ENCODE measurements around the gene LYST.
"Not testable (repeated sequence)": the region's sequence is repeated elsewhere in the genome, so short reads cannot be mapped to it uniquely, and the experiment has no call there.

The LYST gene

DNA sequence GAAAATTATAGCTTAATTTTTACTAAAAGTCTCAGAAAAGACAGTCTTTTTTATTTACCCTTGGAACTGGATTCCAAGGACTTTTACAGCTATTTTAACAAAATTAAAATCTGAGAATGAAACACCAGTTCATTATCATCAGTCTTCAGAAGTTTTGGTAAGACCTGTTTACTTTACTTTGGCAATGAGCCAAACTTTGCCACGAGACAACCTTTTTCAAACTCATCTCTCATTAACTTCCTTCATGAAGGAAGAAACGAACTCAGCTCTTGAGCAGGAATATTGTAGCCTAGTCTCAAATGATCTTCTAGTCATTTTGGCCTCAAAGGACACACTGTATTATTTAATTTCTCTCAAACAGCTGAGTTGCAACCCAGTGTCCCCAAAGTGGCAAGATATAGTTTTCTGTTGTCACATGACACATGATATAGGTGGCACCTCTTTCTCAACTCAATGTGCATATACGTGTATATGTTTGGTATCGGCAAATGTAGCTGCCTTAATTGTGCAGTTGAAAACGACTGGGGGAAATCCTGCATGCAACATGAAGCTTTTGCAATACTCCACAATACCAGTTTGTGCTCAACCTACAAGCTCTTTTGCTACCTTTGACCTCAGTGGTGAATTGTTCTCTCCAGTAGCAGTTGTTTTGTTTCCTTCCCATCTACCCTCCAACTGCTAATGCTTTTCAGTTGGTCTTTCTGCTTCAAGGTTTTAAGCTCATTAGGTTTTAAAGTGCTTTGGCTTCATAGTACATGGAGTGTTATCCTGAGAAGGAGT is 208.8 kb downstream of the LYST start:
- no peak for DNase-seq (ENCODE audit: low read depth)

DNA sequence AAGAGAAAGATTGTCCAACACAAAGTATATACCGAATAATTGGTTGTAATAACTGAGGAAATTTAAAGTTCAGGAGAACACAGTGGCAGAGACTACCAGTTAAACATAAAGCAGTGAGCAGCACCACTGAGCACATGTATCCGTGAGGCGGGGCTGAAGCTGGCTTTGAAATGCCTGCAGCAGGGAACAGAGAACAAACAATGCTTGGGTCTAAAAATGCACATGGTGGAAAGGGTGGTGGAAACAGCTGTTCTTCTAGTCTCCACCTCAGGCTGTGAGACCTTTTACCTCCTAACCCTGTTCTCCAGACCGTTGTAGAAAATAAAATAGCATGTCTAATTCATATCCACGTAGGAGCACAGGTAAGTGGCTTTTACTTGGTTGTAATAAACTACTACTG is 209.4 kb downstream of the LYST start:
- no peak for DNase-seq (ENCODE audit: low read depth)

DNA sequence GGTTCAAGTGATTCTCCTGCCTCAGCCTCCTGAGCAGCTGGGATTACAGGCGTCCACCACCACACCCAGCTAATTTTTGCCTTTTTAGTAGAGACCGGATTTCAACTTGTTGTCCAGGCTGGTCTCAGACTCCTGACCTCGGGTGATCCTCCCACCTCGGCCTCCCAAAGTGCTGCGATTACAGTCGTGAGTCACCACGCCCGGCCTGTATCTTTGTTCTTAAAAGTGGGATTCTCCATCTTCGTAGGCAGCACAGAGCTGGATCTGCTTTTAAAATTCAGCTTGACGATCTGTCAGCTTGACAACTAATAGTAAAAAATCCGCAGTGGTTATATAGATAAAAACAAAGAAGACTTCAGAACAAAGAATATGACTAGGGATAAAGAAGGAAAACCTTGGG is 214.3 kb downstream of the LYST start:
- DNase-seq (ENCODE audit: low read depth) = no peak

DNA sequence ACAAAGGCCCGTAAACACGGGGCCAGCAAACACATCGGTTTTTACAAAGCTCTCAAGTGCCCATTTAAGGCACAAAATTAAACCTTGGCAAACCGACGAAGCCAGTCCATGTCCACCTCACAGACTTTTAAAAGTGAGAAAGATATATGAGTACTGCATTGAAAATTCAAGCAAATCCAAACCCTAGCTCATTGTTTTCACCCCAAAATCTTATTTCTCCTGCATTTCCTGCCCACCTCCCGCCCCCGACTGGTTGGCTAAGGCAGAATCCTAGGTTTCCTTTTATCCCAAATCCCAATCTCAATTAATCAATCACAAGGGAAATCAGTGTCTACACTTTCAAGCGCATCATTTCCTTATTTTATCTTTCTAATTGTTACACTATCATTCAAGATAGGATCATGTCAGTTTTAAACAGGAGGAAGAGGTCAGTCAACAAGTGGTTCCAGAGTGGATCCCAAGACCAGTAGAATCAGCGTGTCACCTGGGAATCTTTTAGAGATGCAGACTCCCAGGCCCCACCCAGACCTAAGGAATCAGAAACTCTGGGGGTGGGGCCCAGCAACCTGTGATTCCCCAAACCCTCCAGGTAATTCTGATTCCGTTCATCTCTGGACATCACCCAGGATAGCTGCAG is 215.4 kb downstream of the LYST start:
- no peak for DNase-seq (ENCODE audit: low read depth)

DNA sequence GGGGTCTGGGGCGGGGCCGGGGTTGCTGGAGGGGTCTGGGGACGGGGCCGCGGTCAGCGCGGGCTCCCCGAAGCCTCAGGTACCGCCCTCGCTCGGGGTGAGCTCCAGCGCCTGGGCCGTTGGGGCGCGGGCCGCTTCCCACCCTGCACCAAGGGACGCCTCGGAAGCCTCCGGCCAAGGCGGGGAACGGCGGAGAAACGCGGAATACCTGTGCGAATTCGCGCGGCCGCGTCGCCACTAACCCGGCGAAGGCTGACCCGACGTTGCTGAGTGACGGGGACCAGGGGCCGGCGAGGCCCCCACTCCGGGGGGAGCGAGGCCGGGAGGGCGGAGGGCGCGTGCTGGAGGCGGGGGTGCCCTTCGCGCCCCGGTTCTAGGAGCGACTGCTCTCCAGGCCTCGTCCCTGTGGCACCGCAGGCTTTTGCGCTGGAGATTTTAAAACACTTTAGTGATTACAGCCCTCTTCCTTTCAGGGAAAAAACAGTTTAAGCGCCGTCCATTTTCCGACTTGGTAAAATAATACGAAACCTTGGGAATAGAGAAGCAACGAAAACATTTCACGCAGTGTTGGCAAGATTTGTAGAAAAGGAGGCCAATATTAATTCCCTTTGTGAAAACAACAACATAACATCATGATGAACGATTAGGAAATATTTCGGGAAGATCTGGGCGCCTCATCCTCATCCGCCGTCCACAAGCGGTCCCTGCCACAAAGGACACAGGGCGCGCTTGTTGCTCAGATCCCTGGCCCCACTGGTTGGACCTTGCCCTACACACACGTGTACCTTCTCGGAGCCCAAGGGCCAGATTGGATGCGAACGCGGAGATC is 216.2 kb downstream of the LYST start:
- no peak for DNase-seq (ENCODE audit: low read depth)

DNA sequence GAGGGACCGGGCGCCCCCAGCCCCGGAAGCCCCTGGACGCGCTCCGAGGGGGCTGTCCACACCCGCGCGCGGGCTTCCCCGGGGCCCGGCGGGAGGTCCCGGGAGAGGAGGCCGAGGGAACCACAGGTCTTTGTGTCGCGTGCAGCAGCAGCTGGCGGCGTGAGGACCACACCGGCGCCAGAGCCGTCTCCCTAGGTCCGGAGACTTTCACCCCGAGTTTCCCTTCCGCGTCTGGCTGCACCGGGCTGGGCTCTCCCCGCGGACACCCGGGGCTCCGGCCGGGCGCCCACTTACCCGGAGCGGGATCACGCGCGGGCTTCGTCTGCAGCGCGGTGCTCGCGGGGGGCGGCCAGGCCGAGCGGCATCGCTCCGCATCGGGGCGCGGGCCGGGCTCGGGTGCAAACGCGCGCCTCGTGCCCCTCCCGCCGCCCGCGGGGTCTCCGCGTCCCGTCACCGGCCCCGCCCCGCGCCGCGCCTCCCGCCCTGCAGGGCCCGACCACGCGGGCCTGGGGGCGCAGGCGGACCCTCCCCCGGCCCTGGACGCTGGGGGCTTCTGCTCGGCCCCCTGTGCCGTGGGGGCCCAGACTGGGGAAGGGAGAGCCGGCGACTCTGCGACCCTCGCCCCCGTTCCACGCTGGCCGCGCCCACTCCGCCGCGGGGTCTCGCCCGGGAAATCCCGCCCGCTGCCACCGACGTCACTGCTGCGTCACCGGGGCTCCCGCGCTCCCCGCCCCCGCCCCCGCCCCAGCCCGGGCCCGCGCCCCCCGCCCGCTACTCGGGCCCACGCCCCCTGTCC is 217.1 kb downstream of the LYST start, which contains the start of gene GNG4:
Gene GNG4 (minus strand): TSS at position 417 of the 796 bp plus-strand sequence. CDS start 65,946 bp downstream, outside the sequence.
- no peak for DNase-seq (ENCODE audit: low read depth)

DNA sequence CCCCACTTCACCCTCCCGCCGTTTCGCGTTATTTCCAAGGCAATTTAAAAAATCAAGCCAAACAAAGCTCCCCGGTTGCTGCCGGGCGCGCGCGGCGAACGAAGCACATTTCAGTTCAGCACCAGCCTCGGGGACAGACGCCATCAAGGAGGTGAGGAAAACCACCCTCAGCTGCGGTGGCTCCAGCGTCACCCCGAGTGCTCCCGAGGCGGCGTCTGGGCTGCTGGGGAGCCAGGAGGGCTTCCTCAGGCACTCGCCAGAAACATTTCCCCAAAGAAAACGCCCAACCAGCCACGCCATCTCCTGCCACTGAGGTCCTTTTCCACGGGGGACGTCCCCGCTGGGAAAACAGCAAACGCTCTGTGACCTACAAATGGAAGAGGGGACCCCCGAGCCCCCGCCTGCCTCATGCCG is 217.7 kb downstream of the LYST start:
- no peak for DNase-seq (ENCODE audit: low read depth)

DNA sequence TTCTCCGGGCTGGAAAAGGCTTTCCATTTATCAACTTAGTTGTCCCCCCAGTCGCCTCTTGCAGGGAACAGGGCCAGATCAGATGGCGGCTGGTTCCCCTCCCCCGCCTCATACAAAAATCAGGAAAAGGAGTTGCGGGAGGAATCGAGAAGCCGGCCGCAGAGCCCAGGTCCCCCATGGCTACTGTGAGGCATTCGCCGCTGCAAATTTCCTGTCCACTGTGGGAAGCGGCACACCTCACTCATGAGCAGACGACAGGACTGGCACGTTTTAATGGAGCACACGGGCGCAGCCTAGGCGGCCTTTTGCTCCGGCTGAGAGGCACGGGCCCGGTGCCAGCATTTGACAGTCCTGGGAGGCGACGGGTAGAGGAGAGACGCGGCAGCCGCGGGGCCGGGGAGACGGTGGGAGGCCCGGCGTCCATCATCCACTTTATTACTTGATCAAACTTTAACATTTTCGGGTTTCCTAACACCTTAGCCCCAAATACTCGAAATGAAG is 218.2 kb downstream of the LYST start:
- DNase-seq (ENCODE audit: low read depth) = no peak

DNA sequence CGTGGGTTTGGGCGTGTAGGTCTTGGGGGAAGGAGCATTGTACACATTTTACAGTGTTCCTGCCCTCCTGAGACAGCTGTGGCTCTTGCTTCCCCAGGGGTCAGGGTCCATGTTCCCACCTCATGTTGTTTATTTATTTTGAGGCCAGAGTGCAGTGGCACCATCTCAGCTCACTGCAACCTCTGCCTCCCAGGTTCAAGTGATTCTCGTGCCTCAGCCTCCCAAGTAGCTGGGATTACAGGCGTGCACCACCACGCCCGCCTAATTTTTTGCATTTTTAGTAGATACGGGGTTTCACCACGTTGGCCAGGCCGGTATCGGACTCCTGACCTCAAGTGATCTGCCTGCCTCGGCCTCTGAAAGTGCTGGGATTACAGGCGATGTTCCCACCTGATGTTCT is 219.2 kb downstream of the LYST start:
- DNase-seq (ENCODE audit: low read depth) = not testable (repeated sequence)

DNA sequence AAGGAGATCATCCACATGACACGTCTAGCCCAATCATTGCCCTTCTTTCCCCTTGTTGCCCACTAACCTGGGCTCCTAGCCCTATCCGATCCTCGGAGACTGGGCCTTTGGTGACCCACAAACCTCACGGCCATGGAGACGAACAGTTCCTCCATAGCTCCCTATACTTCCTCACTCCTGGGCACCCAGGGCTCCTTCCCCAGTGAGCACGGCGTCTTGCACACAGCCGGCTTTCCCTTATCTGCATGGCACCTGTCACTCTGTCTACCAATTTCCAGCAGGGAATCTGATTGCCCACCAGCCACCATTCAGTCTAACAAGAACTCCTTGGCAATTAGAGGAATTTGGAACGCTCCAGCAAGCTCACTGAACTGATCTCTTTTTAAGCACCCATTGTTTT is 220.2 kb downstream of the LYST start:
- no peak for DNase-seq (ENCODE audit: low read depth)

DNA sequence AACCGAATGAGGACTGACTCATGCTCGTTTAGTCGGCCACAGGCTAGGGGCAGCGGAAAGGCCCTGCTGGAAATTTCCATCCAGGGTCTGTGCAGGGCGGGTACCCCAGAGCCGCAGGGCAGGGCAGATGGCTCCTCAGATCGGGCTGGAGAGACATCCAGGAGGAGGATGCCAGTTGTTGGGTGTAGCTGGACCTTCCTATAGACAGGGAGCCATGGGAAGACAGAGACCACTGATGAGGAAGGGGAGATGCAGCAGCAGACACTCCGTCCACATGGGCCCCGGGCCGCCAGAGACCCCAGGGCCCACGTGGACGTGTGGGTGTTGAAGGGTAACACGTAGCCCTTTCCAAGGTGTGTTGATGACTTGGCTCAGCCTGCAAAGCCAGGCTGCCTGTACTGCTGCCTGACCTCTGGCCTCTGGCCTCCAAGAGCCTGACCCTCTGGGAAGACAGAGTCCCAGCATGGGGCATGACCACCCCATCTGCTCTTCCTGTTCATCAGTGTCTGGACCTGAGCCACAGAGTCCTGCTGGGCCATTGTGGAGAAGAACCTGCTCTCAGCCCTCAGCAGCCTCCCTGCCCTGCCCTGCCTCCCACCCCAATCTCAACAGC is 221.9 kb downstream of the LYST start:
- no peak for DNase-seq (ENCODE audit: low read depth)

DNA sequence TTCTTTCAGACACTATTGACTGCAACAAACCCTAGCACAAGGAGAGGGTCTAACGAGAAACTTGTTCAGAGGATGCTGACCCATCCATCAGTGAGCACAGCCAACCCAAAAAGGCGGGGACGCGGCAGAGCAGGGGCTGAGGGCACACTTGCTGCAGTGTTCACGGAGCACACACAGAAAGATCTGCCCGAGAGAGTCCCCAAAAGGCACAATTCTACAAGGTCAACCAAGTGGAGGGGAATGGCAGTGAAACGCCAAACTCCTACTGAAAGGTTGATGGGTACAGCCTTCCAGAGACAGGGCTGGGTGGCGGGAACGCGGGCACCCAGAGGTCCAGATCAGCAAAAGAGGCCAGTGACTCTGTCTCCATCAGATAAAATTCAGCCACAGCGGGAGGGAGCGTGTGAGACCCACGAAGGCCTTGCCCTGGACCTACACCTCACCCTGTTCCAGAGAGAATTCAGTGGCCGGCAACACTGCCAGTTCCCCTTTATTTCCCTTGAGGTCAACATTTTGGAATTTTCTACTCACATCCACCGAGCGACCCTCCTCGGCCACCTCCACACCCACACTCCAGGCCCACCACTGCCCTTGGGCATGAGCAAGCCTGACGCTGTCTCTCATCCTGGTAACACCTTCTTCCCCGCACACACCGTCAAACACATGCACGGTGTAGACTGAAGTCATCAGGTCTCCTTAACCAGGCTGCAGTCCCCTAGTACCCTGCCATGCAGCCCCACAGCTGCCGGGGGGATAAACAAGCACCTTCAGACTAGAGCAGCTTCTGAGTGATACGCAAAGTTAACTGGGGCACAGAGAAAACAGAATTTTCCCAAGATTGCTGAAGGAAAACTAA is 222.6 kb downstream of the LYST start:
- DNase-seq (ENCODE audit: low read depth) = no peak

DNA sequence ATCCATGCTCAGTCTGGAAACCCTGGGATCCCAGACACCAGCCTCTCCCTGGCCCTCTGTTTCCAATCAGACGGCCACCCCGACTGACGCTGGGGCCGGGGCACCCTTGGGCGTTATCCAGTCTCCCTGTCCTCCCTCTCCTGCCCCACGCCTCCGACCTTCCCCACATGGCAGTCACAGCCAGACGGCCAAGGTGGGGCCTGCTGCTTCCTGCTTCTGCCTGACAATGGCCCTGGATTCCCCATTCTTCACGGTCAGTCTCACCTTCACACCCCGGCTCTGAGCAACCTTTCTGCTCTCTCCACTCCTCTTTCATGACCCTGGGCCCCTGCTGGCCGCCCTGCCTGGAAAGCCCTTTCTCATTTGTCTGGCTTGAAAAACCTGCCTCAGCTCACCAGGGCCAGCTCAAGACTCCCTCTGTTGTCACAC is 223.7 kb downstream of the LYST start:
- DNase-seq (ENCODE audit: low read depth) = no peak

DNA sequence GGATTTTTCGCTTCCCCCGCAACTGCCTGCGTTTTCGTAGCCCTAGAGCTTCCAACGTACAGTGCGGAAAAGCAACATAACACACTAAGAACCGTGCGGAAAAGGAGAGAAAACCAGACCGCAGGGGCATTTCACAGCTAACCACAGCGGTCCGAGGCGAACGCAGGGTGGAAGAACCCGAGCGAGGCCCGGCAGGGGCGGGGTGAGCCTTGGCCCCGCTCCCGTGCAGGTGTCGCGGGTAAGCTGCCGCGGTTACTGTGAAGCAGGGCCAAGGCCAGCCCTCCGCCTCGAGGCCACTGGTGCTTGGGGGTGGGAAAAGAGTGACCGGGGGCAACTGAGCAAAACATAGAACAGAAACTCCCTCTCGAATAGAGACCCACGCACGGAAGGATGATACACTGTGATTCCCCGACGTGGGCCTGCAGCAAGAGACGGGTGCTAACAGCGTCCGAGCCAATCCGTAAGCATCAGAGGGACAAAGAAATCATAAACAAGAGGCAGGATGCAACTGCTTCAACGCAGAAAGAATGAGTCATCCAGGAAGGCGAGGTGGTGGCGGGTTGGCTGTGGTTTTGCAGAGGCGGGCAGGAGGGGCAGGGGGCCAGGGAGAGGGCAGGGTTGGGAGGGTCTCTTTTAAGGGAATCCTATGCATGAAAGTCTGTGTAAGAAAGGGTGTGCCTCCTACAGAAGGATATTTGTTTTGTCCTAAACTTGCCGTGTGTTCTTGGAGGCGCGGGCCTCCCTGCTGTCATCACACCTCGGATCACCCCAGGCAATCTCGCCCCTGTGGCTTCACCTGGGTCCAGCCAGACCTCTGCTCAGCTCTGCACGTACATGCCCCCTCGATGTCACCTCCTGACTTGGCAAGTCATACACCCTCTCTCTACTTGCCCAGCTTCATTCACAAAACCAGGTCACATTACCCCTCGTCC is 224.4 kb downstream of the LYST start:
- no peak for DNase-seq (ENCODE audit: low read depth)

DNA sequence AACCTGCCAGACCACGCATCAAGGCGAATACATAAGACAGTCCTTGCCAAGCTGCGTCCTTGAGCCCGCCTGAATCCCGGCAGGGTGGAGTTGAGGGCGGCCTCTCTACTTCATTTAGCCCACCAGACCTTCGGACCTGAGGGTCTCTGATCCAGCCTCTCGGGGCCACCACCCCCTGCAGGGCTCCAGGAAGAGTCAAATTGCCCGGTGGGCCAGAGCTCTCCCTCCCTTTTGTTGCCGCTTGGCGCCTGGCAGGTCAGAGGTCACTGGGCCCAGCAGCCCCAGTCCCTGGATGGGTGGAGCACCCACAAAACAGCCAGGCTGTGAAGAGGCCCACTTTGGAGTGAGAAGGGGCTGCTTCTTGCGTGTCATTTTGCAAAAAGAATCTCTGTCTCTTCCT is 226.1 kb downstream of the LYST start:
- DNase-seq (ENCODE audit: low read depth) = no peak

DNA sequence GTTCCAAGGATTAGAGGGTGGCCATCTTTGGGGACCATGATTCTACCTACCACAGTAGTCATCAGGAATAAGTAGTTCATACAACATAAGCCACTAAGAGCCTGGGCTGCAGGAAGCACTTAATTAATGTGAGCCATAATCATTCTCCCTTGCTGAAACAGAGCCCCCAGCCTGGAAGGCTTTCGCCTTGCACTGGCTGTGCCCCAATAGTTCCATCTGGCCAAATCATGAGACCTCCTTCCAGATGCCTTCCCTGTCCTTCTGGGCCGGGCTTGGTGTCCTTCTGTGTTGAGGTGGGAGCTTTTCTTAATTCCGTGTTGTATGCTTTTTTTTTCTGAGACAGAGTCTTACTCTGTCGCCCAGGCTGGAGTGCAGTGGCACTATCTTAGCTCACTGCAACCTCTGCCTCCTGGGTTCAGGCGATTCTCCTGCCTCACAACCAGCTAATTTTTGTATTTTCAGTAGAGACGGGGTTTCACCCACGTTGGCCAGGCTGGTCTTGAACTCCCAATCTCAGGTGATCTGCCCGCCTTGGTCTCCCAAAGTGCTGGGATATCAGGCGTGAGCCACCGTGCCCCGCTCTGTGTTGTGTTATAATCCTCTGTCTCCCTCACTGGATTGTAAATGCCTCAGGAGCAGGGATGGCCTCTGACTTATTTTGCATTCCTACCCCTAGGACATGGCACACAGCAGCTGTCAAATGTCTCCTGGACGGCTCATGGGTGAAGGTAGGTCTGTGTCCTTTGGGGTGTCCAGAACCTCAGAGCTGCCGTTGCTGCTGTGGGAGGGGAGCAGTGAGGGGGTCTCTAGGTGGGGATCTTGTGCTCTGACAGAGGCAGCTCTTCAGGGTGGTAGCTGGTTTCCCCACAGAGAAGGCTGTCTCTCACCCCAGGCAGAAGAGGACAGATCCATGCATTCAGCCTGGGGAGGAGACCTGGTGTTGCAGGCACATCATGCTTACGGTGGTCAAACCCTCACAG is 227.2 kb downstream of the LYST start:
- no peak for DNase-seq (ENCODE audit: low read depth)

DNA sequence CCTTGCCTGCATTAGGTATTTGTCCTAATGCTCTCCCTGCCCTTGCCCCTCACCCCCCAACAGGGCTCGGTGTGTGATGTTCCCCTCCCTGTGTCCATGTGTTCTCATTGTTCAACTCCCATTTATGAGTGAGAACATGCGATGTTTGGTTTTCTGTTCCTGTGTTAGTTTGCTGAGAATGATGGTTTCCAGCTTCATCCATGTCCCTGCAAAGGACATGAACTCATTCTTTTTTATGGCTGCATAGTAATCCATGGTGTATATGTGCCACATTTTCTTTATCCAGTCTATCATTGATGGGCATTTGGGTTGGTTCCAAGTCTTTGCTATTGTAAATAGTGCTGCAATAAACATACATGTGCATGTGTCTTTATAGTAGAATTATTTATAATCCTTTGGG is 228.1 kb downstream of the LYST start:
- not testable (repeated sequence) for DNase-seq (ENCODE audit: low read depth)

Data from GM04503 (cell line).